Lung (tissue), 12 donors: ENCODE results near the gene DOK6. TPM values are rescaled to one million over a fixed set of nuclear protein-coding genes. Genes with fewer than 3 reads are reported as not detected.
A peak's percentile ranks its signal among the peaks of the same experiment; 100 is the strongest.
"Not testable (repeated sequence)": the region's sequence is repeated elsewhere in the genome, so short reads cannot be mapped to it uniquely, and the experiment has no call there.

Experiments
- ATAC-seq: fragments of 200-7000 bp; cut with Tn5 transposase; one replicate; pipeline ENCODE4 v1.9.1; 2020; ENCODE audit warnings: moderate number of reproducible peaks; ENCODE audit not compliant: insufficient read depth, low FRiP score
- DNase-seq, 3 donors: peaks; one replicate each; pipeline ENCODE4 v3.0.0-alpha.2; 2013 to 2017
- H3K27ac ChIP-seq, 2 donors: one replicate each; pipeline ENCODE4 v1.5.1; 2013; ENCODE audit warnings: mild to moderate bottlenecking in 2 of 2, moderate library complexity in 2 of 2, control low read depth in 1 of 2, inconsistent platforms in 1 of 2, low read depth in 1 of 2, low read length in 1 of 2
- H3K27me3 ChIP-seq, 3 donors: one replicate each; pipeline ENCODE4 v1.5.1; 2013; ENCODE audit warnings: low read length in 2 of 3; ENCODE audit not compliant: control insufficient read depth in 3 of 3, insufficient read depth in 3 of 3
- H3K36me3 ChIP-seq, 4 donors: one replicate each; pipeline ENCODE4 v1.5.1; 2013; ENCODE audit warnings: low read length in 4 of 4, mild to moderate bottlenecking in 1 of 4, moderate library complexity in 1 of 4; ENCODE audit not compliant: control insufficient read depth in 4 of 4, insufficient read depth in 4 of 4
- H3K4me1 ChIP-seq, 5 donors: one replicate each; pipeline ENCODE4 v1.5.1; 2013; ENCODE audit warnings: low read length in 5 of 5, mild to moderate bottlenecking in 2 of 5, moderate library complexity in 1 of 5; ENCODE audit not compliant: control insufficient read depth in 5 of 5, insufficient read depth in 5 of 5
- H3K4me3 ChIP-seq: one replicate; pipeline ENCODE4 v1.5.1; 2013; ENCODE audit warnings: mild to moderate bottlenecking, control low read depth, moderate library complexity
- H3K9ac ChIP-seq, 2 donors: one replicate each; pipeline ENCODE4 v1.5.1; 2013; ENCODE audit warnings: low read length in 2 of 2, control low read depth in 1 of 2; ENCODE audit not compliant: insufficient read depth in 1 of 2
- H3K9me3 ChIP-seq, 4 donors: one replicate each; pipeline ENCODE4 v1.5.1; 2013; ENCODE audit warnings: low read length in 3 of 4, mild to moderate bottlenecking in 1 of 4, moderate library complexity in 1 of 4; ENCODE audit not compliant: control insufficient read depth in 4 of 4, insufficient read depth in 3 of 4
- CTCF ChIP-seq: IDR thresholded peaks from 2 replicates; pipeline ENCODE4 v1.5.1; 2012; ENCODE audit warnings: mild to moderate bottlenecking; ENCODE audit errors: control extremely low read depth, extremely low read depth
- WGBS, 2 donors: extraction: QIAGEN DNeasy Blood & Tissue Kit; methylation state at CpG; one replicate each; pipeline ENCODE4 v1.1.7; 2013; 5-methylcytosine and 5-hydroxymethylcytosine counted together
- polyA plus RNA-seq, 2 donors: library from polyadenylated mRNA; stranded (reverse); fragments of 200-250 nt; gene quantifications; one replicate each; pipeline ENCODE4 v1.2.1, GENCODE V29; 2013
- total RNA-seq, 2 donors: library from RNA; depleted of rRNA in 1 of 2; stranded (reverse); fragments of >200 nt in 1 of 2; gene quantifications; one replicate each; pipeline ENCODE4 v1.2.1, GENCODE V29; 2014 to 2021
- donor health status: control.
- donor health status: control.
- donor health status: Bipolar disorder and iron deficiency.
- donor health status: healthy.
- donor health status: DM: yes; HTN: yes; CAD: no.

DOK6 gene
- total and polyA plus RNA-seq, 4 donors = 0.61 to 21.3 (median 2.7) TPM

GRCh38 chr18:69655816-69656215 is 255.1 kb downstream of the DOK6 start:
- Histone ChIP-seq H3K27me3 (no peaks in the 10 kb centered on the region), H3K9ac (no peak overlapping the region), H3K4me1 (peaks cover 0 to 7% (median 5%) of the 10 kb centered on the region in 5 donors), H3K36me3 (no peaks in the 10 kb centered on the region), H3K9me3 (no peaks in the 10 kb centered on the region), H3K27ac (no peak overlapping the region), H3K4me3 (no peak overlapping the region)
- DNase-seq = no peak
- no peak for ATAC-seq
- TF ChIP-seq CTCF = no peak

- H3K36me3 ChIP-seq = no peaks in the 10 kb centered on the region
- H3K4me1 ChIP-seq = peaks cover 0 to 16% (median 5%) of the 10 kb centered on the region in 5 donors
- ATAC-seq (no peak), DNase-seq (no peak)
- WGBS, 2 donors = 86 to 88% methylated on average over 4 of the region's 4 CpGs
- no peak for TF ChIP-seq CTCF
- H3K27ac ChIP-seq = no peak overlapping the region
- no peaks in the 10 kb centered on the region for H3K9me3 ChIP-seq
- H3K27me3 ChIP-seq = no peaks in the 10 kb centered on the region
- H3K9ac ChIP-seq = no peak overlapping the region
- H3K4me3 ChIP-seq = no peak overlapping the region
Measured at GRCh38 chr18:69658103-69658502, 257.4 kb downstream of the DOK6 start.

- Histone ChIP-seq H3K27ac (no peak overlapping the region), H3K36me3 (no peaks in the 10 kb centered on the region), H3K4me3 (no peak overlapping the region), H3K9ac (no peak overlapping the region), H3K4me1 (peaks cover 0 to 16% (median 7%) of the 10 kb centered on the region in 5 donors), H3K9me3 (no peaks in the 10 kb centered on the region), H3K27me3 (no peaks in the 10 kb centered on the region)
- no peak for DNase-seq
- 80 to 84% methylated on average over 2 of the region's 2 CpGs for WGBS, 2 donors
- no peak for TF ChIP-seq CTCF
- no peak for ATAC-seq
Measured at GRCh38 chr18:69658685-69659084, 258.0 kb downstream of the DOK6 start.

- Histone ChIP-seq H3K27ac (no peak overlapping the region), H3K4me3 (no peak overlapping the region), H3K27me3 (no peaks in the 10 kb centered on the region), H3K36me3 (no peaks in the 10 kb centered on the region), H3K9me3 (no peaks in the 10 kb centered on the region), H3K4me1 (peaks cover 0 to 16% (median 7%) of the 10 kb centered on the region in 5 donors), H3K9ac (no peak overlapping the region)
- DNase-seq (peak in 2 of 3 donors; percentile 15 to 25), ATAC-seq (no peak)
- WGBS, 2 donors = 56 to 67% methylated on average over 6 of the region's 6 CpGs
- no peak for TF ChIP-seq CTCF
Measured at GRCh38 chr18:69659142-69659651, 258.5 kb downstream of the DOK6 start.

GRCh38 chr18:69662090-69662489 is 261.4 kb downstream of the DOK6 start:
- not testable (repeated sequence) for H3K27me3 ChIP-seq, H3K9me3 ChIP-seq, H3K9ac ChIP-seq, DNase-seq, H3K27ac ChIP-seq, H3K36me3 ChIP-seq, ATAC-seq, H3K4me3 ChIP-seq
- H3K4me1 ChIP-seq = peaks cover 0 to 16% (median 7%) of the 10 kb centered on the region in 5 donors
- 79 to 86% methylated on average over 5 of the region's 5 CpGs for WGBS, 2 donors
